Calu3 (cell line): ENCODE data around the gene LRP3. TPM values are rescaled to one million over a fixed set of nuclear protein-coding genes. Genes with fewer than 3 reads are reported as not detected.

Experiments used
- BruUV-seq: library from RNA; stranded (reverse); fragments of 400-500 nt; replicated peaks from 2 replicates; lab custom pipeline; 2021; lab: Mats Ljungman, UMichigan
- CTCF ChIA-PET: fragments of 300-600 bp; sonication (Branson Sonifier 250); formaldehyde crosslinking; loops from one replicate; lab custom pipeline; 2022; ENCODE audit warnings: antibody characterized with exemption; lab: Charles Lee
- DNase-seq: peaks from one replicate; pipeline ENCODE4 v3.0.0; 2022
- H3K27ac Mint-ChIP-seq: one replicate; pipeline ENCODE4 v1.8.0; 2022; ENCODE audit warnings: mixed read lengths; ENCODE audit not compliant: unreplicated experiment
- H3K27me3 Mint-ChIP-seq: one replicate; pipeline ENCODE4 v1.8.0; 2022; ENCODE audit warnings: mixed read lengths; ENCODE audit not compliant: unreplicated experiment
- H3K36me3 Mint-ChIP-seq: one replicate; pipeline ENCODE4 v1.8.0; 2022; ENCODE audit warnings: mild to moderate bottlenecking, moderate library complexity, mixed read lengths; ENCODE audit not compliant: insufficient read depth, unreplicated experiment
- H3K4me1 Mint-ChIP-seq: one replicate; pipeline ENCODE4 v1.8.0; 2022; ENCODE audit warnings: mild to moderate bottlenecking, low read depth, mixed read lengths; ENCODE audit not compliant: unreplicated experiment
- H3K4me3 Mint-ChIP-seq: one replicate; pipeline ENCODE4 v1.8.0; 2022; ENCODE audit warnings: mild to moderate bottlenecking, low read depth, moderate library complexity, mixed read lengths; ENCODE audit not compliant: unreplicated experiment
- H3K9me3 Mint-ChIP-seq: one replicate; pipeline ENCODE4 v1.8.0; 2022; ENCODE audit warnings: low read depth, mixed read lengths; ENCODE audit not compliant: unreplicated experiment
- CTCF ChIP-seq: fragments of 200-600 bp; IDR thresholded peaks from one replicate; pipeline ENCODE4 v1.8.0; 2022; ENCODE audit warnings: antibody characterized with exemption; ENCODE audit not compliant: unreplicated experiment
- intact Hi-C: fragments of 100-400 bp; cut with micrococcal nuclease; formaldehyde crosslinking; loops from one replicate; pipeline ENCODE4 v1.10.0; 2022; ENCODE audit not compliant: unreplicated experiment
- total RNA-seq: library from RNA; stranded (reverse); gene quantifications from 2 replicates; pipeline ENCODE4 v1.2.3, GENCODE V29; 2022

Gene LRP3
- total RNA-seq, 1 experiment from 2014 or later: 0.59 TPM

GRCh38 chr19:33201473-33201872 is 7.3 kb downstream of the LRP3 start:
- no peaks in the 10 kb centered on the region for H3K36me3 Mint-ChIP-seq
- CTCF ChIA-PET: interaction anchor here (0.6 kb wide), 1 partner anchor 118 kb away, joined by 4 read pairs; no protein-coding TSS in a partner anchor
- no peak overlapping the region for H3K4me3 Mint-ChIP-seq
- BruUV-seq: no TSS peak
- no peak for DNase-seq
- no peak overlapping the region for H3K27ac Mint-ChIP-seq
- intact Hi-C loops: no loop called here
- no peaks in the 10 kb centered on the region for H3K4me1 Mint-ChIP-seq
- no peaks in the 10 kb centered on the region for H3K9me3 Mint-ChIP-seq
- H3K27me3 Mint-ChIP-seq: peaks cover 30% of the 10 kb centered on the region
- TF ChIP-seq CTCF: no peak

GRCh38 chr19:33201886-33202545 is 7.9 kb downstream of the LRP3 start:
- Mint-ChIP-seq H3K27me3 (peaks cover 24% of the 10 kb centered on the region), H3K27ac (no peak overlapping the region), H3K9me3 (no peaks in the 10 kb centered on the region), H3K36me3 (no peaks in the 10 kb centered on the region), H3K4me1 (no peaks in the 10 kb centered on the region), H3K4me3 (no peak overlapping the region)
- CTCF ChIA-PET: interaction anchor here (0.6 kb wide), 1 partner anchor 117 kb away, joined by 4 read pairs; no protein-coding TSS in a partner anchor
- DNase-seq: no peak
- no peak for TF ChIP-seq CTCF
- intact Hi-C loops: no loop called here
- no TSS peak for BruUV-seq

GRCh38 chr19:33202546-33203507 is 8.7 kb downstream of the LRP3 start:
- no peak for DNase-seq
- intact Hi-C loops: no loop called here
- Mint-ChIP-seq H3K4me3 (no peak overlapping the region), H3K36me3 (no peaks in the 10 kb centered on the region), H3K4me1 (no peaks in the 10 kb centered on the region), H3K27ac (no peak overlapping the region), H3K27me3 (peaks cover 16% of the 10 kb centered on the region), H3K9me3 (no peaks in the 10 kb centered on the region)
- TF ChIP-seq CTCF: no peak
- CTCF ChIA-PET: no interaction called here
- no TSS peak for BruUV-seq

GRCh38 chr19:33203529-33203928 is 9.4 kb downstream of the LRP3 start:
- Mint-ChIP-seq H3K36me3 (no peaks in the 10 kb centered on the region), H3K9me3 (no peaks in the 10 kb centered on the region), H3K27me3 (peaks cover 11% of the 10 kb centered on the region), H3K27ac (no peak overlapping the region), H3K4me3 (no peak overlapping the region), H3K4me1 (no peaks in the 10 kb centered on the region)
- TF ChIP-seq CTCF: no peak
- CTCF ChIA-PET: no interaction called here
- no TSS peak for BruUV-seq
- intact Hi-C loops: no loop called here
- DNase-seq: no peak
